NCI-H1436 (cell line): Measurements from ENCODE around the gene PIK3R6.

ENCODE experiments used
- DNase-seq: peaks from one replicate; lab custom pipeline; 2025; lab: John Stamatoyannopoulos, UW

The PIK3R6 gene

GRCh38 chr17:8855477-8856204 lies 11.8 kb downstream of the PIK3R6 start:
- DNase-seq: no peak

- no peak for DNase-seq
Measured at GRCh38 chr17:8851600-8851999, 15.9 kb downstream of the PIK3R6 start.

- no peak for DNase-seq
Measured at GRCh38 chr17:8849311-8850041, 18.0 kb downstream of the PIK3R6 start.

GRCh38 chr17:8847891-8848290 lies 19.6 kb downstream of the PIK3R6 start:
- no peak for DNase-seq

- DNase-seq: no peak
Measured at GRCh38 chr17:8846768-8847211, 20.7 kb downstream of the PIK3R6 start.

GRCh38 chr17:8844229-8845218 lies 22.9 kb downstream of the PIK3R6 start:
- no peak for DNase-seq

GRCh38 chr17:8843344-8843743 lies 24.1 kb downstream of the PIK3R6 start:
- DNase-seq: no peak

- no peak for DNase-seq
Measured at GRCh38 chr17:8841844-8842243, 25.6 kb downstream of the PIK3R6 start.

- DNase-seq: no peak
Measured at GRCh38 chr17:8839410-8839935, 28.0 kb downstream of the PIK3R6 start.

- no peak for DNase-seq
Measured at GRCh38 chr17:8838551-8839095, 28.9 kb downstream of the PIK3R6 start.

GRCh38 chr17:8837563-8838075 lies 29.9 kb downstream of the PIK3R6 start:
- no peak for DNase-seq

- DNase-seq: no peak
Measured at GRCh38 chr17:8836821-8837562, 30.5 kb downstream of the PIK3R6 start.

- DNase-seq: no peak
Measured at GRCh38 chr17:8835631-8836364, 31.7 kb downstream of the PIK3R6 start.

GRCh38 chr17:8835106-8835505 lies 32.4 kb downstream of the PIK3R6 start:
- no peak for DNase-seq

GRCh38 chr17:8832711-8833352 lies 34.6 kb downstream of the PIK3R6 start:
- DNase-seq: no peak

- no peak for DNase-seq
Measured at GRCh38 chr17:8831234-8831849, 36.1 kb downstream of the PIK3R6 start.

GRCh38 chr17:8830141-8830540 lies 37.3 kb downstream of the PIK3R6 start:
- DNase-seq: no peak

GRCh38 chr17:8829036-8829941 lies 38.2 kb downstream of the PIK3R6 start:
- DNase-seq: no peak
